Loucy (cell line): Measurements from ENCODE around the gene FGF11.

Source experiments
- H2AFZ ChIP-seq: fragments of 200-600 bp; sonication (generic); 2 replicates; pipeline ENCODE4 v1.6.0; 2016; ENCODE audit warnings: antibody characterized with exemption, mild to moderate bottlenecking, low read length, moderate library complexity
- H3F3A ChIP-seq: fragments of 200-600 bp; 2 replicates; pipeline ENCODE4 v1.6.0; 2016; ENCODE audit warnings: antibody characterized with exemption, low read depth, mild to moderate bottlenecking
- H3K27me3 ChIP-seq: fragments of 200-600 bp; sonication (generic); 2 replicates; pipeline ENCODE4 v1.6.1; 2014; ENCODE audit warnings: low read length, mild to moderate bottlenecking; ENCODE audit not compliant: insufficient read depth, poor library complexity, severe bottlenecking
- H3K36me3 ChIP-seq: fragments of 200-600 bp; sonication (generic); 2 replicates; pipeline ENCODE4 v1.6.1; 2016; ENCODE audit warnings: low read length; ENCODE audit not compliant: insufficient read depth
- H3K4me1 ChIP-seq: fragments of 200-600 bp; sonication (generic); 2 replicates; pipeline ENCODE4 v1.5.1; 2014; ENCODE audit warnings: low read length, mild to moderate bottlenecking; ENCODE audit not compliant: insufficient read depth, poor library complexity, severe bottlenecking
- H3K4me2 ChIP-seq: fragments of 200-600 bp; sonication (generic); 2 replicates; pipeline ENCODE4 v1.6.0; 2014; ENCODE audit warnings: antibody characterized with exemption, low read length, low read depth, mild to moderate bottlenecking; ENCODE audit not compliant: poor library complexity, severe bottlenecking
- H3K4me3 ChIP-seq: fragments of 200-600 bp; sonication (generic); 2 replicates; pipeline ENCODE4 v1.5.1; 2014; ENCODE audit warnings: low read length, mild to moderate bottlenecking, mixed read lengths; ENCODE audit not compliant: poor library complexity, severe bottlenecking
- H3K79me2 ChIP-seq: fragments of 200-600 bp; sonication (generic); 2 replicates; pipeline ENCODE4 v1.6.1; 2014; ENCODE audit warnings: low read length; ENCODE audit not compliant: insufficient read depth
- H3K9ac ChIP-seq: fragments of 200-600 bp; sonication (generic); 2 replicates; pipeline ENCODE4 v1.6.0; 2014; ENCODE audit warnings: mild to moderate bottlenecking, low read depth, low read length, moderate library complexity; ENCODE audit not compliant: poor library complexity, severe bottlenecking
- H3K9me2 ChIP-seq: fragments of 200-600 bp; sonication (generic); replicated peaks from 2 replicates; pipeline ENCODE4 v1.6.1; 2016; ENCODE audit warnings: low read depth, low read length, mixed read lengths
- H3K9me3 ChIP-seq: fragments of 200-600 bp; sonication (generic); 2 replicates; pipeline ENCODE4 v1.6.1; 2014; ENCODE audit warnings: mild to moderate bottlenecking, antibody characterized with exemption, low read length, low read depth; ENCODE audit not compliant: insufficient read depth
- H4K20me1 ChIP-seq: fragments of 200-600 bp; sonication (generic); 2 replicates; pipeline ENCODE4 v1.6.0; 2014; ENCODE audit warnings: antibody characterized with exemption, low read length, mild to moderate bottlenecking; ENCODE audit not compliant: insufficient read depth, poor library complexity, severe bottlenecking
- EZH2phosphoT487 ChIP-seq: fragments of 200-600 bp; IDR thresholded peaks from 2 replicates; pipeline ENCODE4 v1.6.1; 2018; ENCODE audit warnings: antibody characterized with exemption, mild to moderate bottlenecking, moderate library complexity, borderline replicate concordance
- TF ChIP-seq, protein P1 (sequence below): fragments of 200-600 bp; sonication (generic); conservative IDR thresholded peaks from 2 replicates; pipeline ENCODE4 v1.5.1; 2014; ENCODE audit warnings: mild to moderate bottlenecking, antibody characterized with exemption, low read length

FGF11 gene

DNA sequence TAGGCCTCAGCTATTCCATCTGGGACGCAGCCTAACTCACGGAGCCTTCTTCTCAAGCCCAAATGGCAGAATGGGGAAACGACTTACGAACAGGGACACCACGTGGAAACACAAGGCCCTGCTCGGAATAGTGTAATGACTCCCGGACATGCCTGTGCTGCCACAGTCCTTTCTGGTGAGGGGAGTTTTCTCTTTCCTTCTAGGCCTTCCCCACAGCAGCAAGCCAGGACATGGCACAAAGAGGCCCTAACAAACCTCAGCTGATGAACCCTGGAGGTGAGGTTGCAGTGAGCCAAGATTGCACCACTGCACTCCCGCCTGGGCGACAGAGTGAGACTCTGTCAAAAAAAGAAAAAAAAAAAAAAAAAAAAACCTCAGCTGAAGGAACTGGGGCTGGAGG, 24.8 kb downstream of the FGF11 start:
- TF ChIP-seq, protein P1, sequence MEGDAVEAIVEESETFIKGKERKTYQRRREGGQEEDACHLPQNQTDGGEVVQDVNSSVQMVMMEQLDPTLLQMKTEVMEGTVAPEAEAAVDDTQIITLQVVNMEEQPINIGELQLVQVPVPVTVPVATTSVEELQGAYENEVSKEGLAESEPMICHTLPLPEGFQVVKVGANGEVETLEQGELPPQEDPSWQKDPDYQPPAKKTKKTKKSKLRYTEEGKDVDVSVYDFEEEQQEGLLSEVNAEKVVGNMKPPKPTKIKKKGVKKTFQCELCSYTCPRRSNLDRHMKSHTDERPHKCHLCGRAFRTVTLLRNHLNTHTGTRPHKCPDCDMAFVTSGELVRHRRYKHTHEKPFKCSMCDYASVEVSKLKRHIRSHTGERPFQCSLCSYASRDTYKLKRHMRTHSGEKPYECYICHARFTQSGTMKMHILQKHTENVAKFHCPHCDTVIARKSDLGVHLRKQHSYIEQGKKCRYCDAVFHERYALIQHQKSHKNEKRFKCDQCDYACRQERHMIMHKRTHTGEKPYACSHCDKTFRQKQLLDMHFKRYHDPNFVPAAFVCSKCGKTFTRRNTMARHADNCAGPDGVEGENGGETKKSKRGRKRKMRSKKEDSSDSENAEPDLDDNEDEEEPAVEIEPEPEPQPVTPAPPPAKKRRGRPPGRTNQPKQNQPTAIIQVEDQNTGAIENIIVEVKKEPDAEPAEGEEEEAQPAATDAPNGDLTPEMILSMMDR, result no peak
- TF ChIP-seq EZH2phosphoT487, result no peak
- Histone ChIP-seq H3K4me2 (no peak overlapping the region), H3K9me3 (no peaks in the 10 kb centered on the region), H3K4me3 (no peak overlapping the region), H3K36me3 (peaks cover 13% of the 10 kb centered on the region; the same call in 1 of the 2 replicates), H2AFZ (no peak overlapping the region), H3F3A (no peaks in the 10 kb centered on the region), H4K20me1 (peaks cover 3% of the 10 kb centered on the region), H3K79me2 (0 out of 2 replicates have a peak, but pooled peaks cover 3% of the 10 kb centered on the region), H3K9me2 (no peaks in the 10 kb centered on the region), H3K9ac (no peak overlapping the region), H3K27me3 (no peaks in the 10 kb centered on the region), H3K4me1 (peaks cover 9% of the 10 kb centered on the region)

- Histone ChIP-seq H2AFZ (no peak overlapping the region), H3K79me2 (0 out of 2 replicates have a peak, but pooled peaks cover 5% of the 10 kb centered on the region), H3K27me3 (no peaks in the 10 kb centered on the region), H3K9me2 (no peaks in the 10 kb centered on the region), H3K4me1 (peaks cover 9% of the 10 kb centered on the region), H3K36me3 (peaks cover 13% of the 10 kb centered on the region; the same call in 1 of the 2 replicates), H3K9ac (no peak overlapping the region), H3K9me3 (no peaks in the 10 kb centered on the region), H3K4me2 (no peak overlapping the region), H4K20me1 (peaks cover 3% of the 10 kb centered on the region), H3K4me3 (no peak overlapping the region), H3F3A (no peaks in the 10 kb centered on the region)
- TF ChIP-seq, protein P1, result no peak
- TF ChIP-seq EZH2phosphoT487, result no peak
Measured at GRCh38 chr17:7465597-7466275, 26.4 kb downstream of the FGF11 start.

DNA sequence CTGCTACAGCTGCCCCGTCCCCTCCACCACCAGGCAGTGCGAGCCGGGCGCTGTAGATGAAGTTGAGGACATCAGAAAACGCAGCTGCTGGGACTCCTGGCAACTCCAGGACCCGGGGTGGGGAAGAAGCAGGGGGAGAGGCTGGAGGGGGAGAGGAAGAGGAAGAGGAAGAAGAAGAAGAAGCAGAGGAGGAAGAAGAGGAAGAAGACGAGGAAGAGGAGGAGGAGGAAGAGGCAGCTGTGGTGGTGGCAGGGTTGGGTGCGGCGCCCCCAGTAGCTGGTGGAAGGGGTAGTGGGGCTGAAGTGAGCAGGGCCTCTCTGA, 27.0 kb downstream of the FGF11 start:
- Histone ChIP-seq H3K36me3 (peaks cover 13% of the 10 kb centered on the region; the same call in 1 of the 2 replicates), H3F3A (no peaks in the 10 kb centered on the region), H3K79me2 (peaks cover 10% of the 10 kb centered on the region; the same call in 1 of the 2 replicates), H2AFZ (no peak overlapping the region), H3K9me3 (no peaks in the 10 kb centered on the region), H3K4me3 (no peak overlapping the region), H4K20me1 (peaks cover 3% of the 10 kb centered on the region), H3K9me2 (no peaks in the 10 kb centered on the region), H3K4me2 (no peak overlapping the region), H3K9ac (no peak overlapping the region), H3K27me3 (no peaks in the 10 kb centered on the region), H3K4me1 (peaks cover 9% of the 10 kb centered on the region)
- TF ChIP-seq EZH2phosphoT487, result no peak
